ENCODE results near the gene CUX1.

Gene CUX1

GRCh38 chr7:102258749-102259107 lies 441.3 kb downstream of the CUX1 start:
- peak in 10 of 58 donors; percentile 1 to 33 (median 23) for DNase-seq

- peak in 53 of 58 donors; percentile 8 to 79 (median 45) for DNase-seq
Observed at GRCh38 chr7:102260856-102261255, 443.4 kb downstream of the CUX1 start.

- DNase-seq, result peak in 7 of 58 donors; percentile 9 to 25 (median 14)
Observed at GRCh38 chr7:102261451-102261850, 444.0 kb downstream of the CUX1 start.

GRCh38 chr7:102262546-102262945 lies 445.1 kb downstream of the CUX1 start:
- DNase-seq, result no peak

- DNase-seq, result no peak
Observed at GRCh38 chr7:102264367-102264891, 447.0 kb downstream of the CUX1 start.

GRCh38 chr7:102266541-102266940 lies 449.1 kb downstream of the CUX1 start:
- no peak for DNase-seq

- DNase-seq, result no peak
Observed at GRCh38 chr7:102268635-102269034, 451.2 kb downstream of the CUX1 start.

GRCh38 chr7:102270178-102270887 lies 452.9 kb downstream of the CUX1 start:
- peak in 34 of 58 donors; percentile 8 to 56 (median 24) for DNase-seq

- no peak for DNase-seq
Observed at GRCh38 chr7:102271158-102271798, 453.9 kb downstream of the CUX1 start.

- peak in 54 of 58 donors; percentile 4 to 85 (median 52) for DNase-seq
Observed at GRCh38 chr7:102272075-102272916, 454.9 kb downstream of the CUX1 start.

GRCh38 chr7:102272917-102273748 lies 455.7 kb downstream of the CUX1 start:
- DNase-seq, result no peak

GRCh38 chr7:102273749-102274712 lies 456.6 kb downstream of the CUX1 start:
- DNase-seq, result no peak

GRCh38 chr7:102275123-102275703 lies 457.8 kb downstream of the CUX1 start:
- DNase-seq, result no peak

GRCh38 chr7:102277901-102278300 lies 460.5 kb downstream of the CUX1 start:
- DNase-seq, result no peak

- peak in 45 of 58 donors; percentile 7 to 51 (median 25) for DNase-seq
Observed at GRCh38 chr7:102279537-102280400, 462.3 kb downstream of the CUX1 start.

- no peak for DNase-seq
Observed at GRCh38 chr7:102280521-102280920, 463.1 kb downstream of the CUX1 start.

GRCh38 chr7:102281785-102282184 lies 464.4 kb downstream of the CUX1 start:
- DNase-seq, result no peak
